Panc1 (cell line): ENCODE results near the gene VPS13A. TPM values are rescaled to one million over a fixed set of nuclear protein-coding genes. Genes with fewer than 3 reads are reported as not detected.

Experiments
- ATAC-seq: fragments of 200-7000 bp; cut with Tn5 transposase; 2 replicates; pipeline ENCODE4 v1.9.1; 2020; ENCODE audit warnings: mild to moderate bottlenecking, moderate library complexity
- BruUV-seq: library from RNA; stranded (reverse); fragments of 400-500 nt; replicated peaks from 2 replicates; lab custom pipeline; 2021; lab: Mats Ljungman, UMichigan
- CTCF ChIA-PET: fragments of 300-600 bp; sonication (Branson Sonifier 250); formaldehyde crosslinking; loops from one replicate; lab custom pipeline; 2022; ENCODE audit warnings: antibody characterized with exemption; lab: Charles Lee
- POLR2A ChIA-PET: fragments of 300-600 bp; sonication (Branson Sonifier 250); formaldehyde crosslinking; loops from one replicate; lab custom pipeline; 2022; ENCODE audit warnings: antibody characterized with exemption; lab: Charles Lee
- DNase-seq: peaks from one replicate; pipeline ENCODE4 v3.0.0-alpha.2; 2010; ENCODE audit warnings: low read depth, low spot score
- H3K27ac ChIP-seq: 2 replicates; pipeline ENCODE4 v1.5.1; 2011; ENCODE audit warnings: mild to moderate bottlenecking, low read length, inconsistent platforms
- H3K27me3 ChIP-seq: fragments of 200-500 bp; sonication (Bioruptor generic); 2 replicates; pipeline ENCODE4 v1.6.0; 2014; ENCODE audit warnings: low read length, inconsistent platforms; ENCODE audit not compliant: control insufficient read depth, insufficient read depth
- H3K36me3 ChIP-seq: fragments of 200-500 bp; sonication (Bioruptor generic); 2 replicates; pipeline ENCODE4 v1.5.1; 2014; ENCODE audit warnings: inconsistent platforms, mild to moderate bottlenecking, low read length, moderate library complexity; ENCODE audit not compliant: control insufficient read depth, insufficient read depth
- H3K4me1 ChIP-seq: 2 replicates; pipeline ENCODE4 v1.5.1; 2011; ENCODE audit warnings: inconsistent platforms, mild to moderate bottlenecking, low read length, moderate library complexity; ENCODE audit not compliant: control insufficient read depth, insufficient read depth
- H3K4me3 ChIP-seq, 2 experiments: 2 replicates each; pipeline ENCODE4 v1.5.1; 2011 to 2012; ENCODE audit warnings: low read depth in 2 of 2, low read length in 2 of 2, mild to moderate bottlenecking in 2 of 2, inconsistent platforms in 1 of 2, moderate library complexity in 1 of 2
- H3K9me3 ChIP-seq: fragments of 200-500 bp; sonication (Bioruptor generic); 2 replicates; pipeline ENCODE4 v1.5.1; 2014; ENCODE audit warnings: low read depth, mild to moderate bottlenecking, inconsistent platforms, low read length, moderate library complexity; ENCODE audit not compliant: control insufficient read depth, insufficient read depth
- POLR2AphosphoS5 ChIP-seq: IDR thresholded peaks from 2 replicates; pipeline ENCODE4 v1.6.1; 2012; ENCODE audit warnings: mild to moderate bottlenecking, low read depth, low read length, moderate library complexity
- SIN3A ChIP-seq: IDR thresholded peaks from 2 replicates; pipeline ENCODE4 v1.6.1; 2012; ENCODE audit warnings: low read depth, mild to moderate bottlenecking, low read length, moderate library complexity, borderline replicate concordance; ENCODE audit not compliant: insufficient read depth
- TCF7L2 ChIP-seq: IDR thresholded peaks from 2 replicates; pipeline ENCODE4 v1.6.1; 2011; ENCODE audit warnings: mild to moderate bottlenecking, low read depth, low read length, inconsistent platforms
- in situ Hi-C: cut with HindIII; loops from 2 replicates; pipeline ENCODE4 v1.10.0; 2016; ENCODE audit warnings: low sequenced_read_pairs, low pct_unique_long_range_greater_than_20kb
- intact Hi-C: fragments of 100-400 bp; cut with micrococcal nuclease; formaldehyde crosslinking; loops from one replicate; pipeline ENCODE4 v1.10.0; 2022; ENCODE audit not compliant: unreplicated experiment
- total RNA-seq: library from RNA; stranded (reverse); gene quantifications from one replicate; pipeline ENCODE4 v1.2.1, GENCODE V29; 2021; ENCODE audit not compliant: unreplicated experiment
- TF ChIP-seq, protein P1 (sequence below), 2 experiments: IDR thresholded peaks; 2 replicates each; pipeline ENCODE4 v1.6.1; 2011 to 2012; ENCODE audit warnings: low read depth in 2 of 2, control low read depth in 1 of 2, low read length in 1 of 2, mild to moderate bottlenecking in 1 of 2, moderate library complexity in 1 of 2; ENCODE audit not compliant: insufficient read depth in 1 of 2
- TF ChIP-seq, protein P2 (sequence below): fragments of 450-650 bp; IDR thresholded peaks from 2 replicates; pipeline ENCODE4 v1.5.1; 2017; ENCODE audit warnings: mild to moderate bottlenecking

Gene VPS13A
- total RNA-seq, 1 experiment from 2014 or later, result 26.1 TPM

DNA sequence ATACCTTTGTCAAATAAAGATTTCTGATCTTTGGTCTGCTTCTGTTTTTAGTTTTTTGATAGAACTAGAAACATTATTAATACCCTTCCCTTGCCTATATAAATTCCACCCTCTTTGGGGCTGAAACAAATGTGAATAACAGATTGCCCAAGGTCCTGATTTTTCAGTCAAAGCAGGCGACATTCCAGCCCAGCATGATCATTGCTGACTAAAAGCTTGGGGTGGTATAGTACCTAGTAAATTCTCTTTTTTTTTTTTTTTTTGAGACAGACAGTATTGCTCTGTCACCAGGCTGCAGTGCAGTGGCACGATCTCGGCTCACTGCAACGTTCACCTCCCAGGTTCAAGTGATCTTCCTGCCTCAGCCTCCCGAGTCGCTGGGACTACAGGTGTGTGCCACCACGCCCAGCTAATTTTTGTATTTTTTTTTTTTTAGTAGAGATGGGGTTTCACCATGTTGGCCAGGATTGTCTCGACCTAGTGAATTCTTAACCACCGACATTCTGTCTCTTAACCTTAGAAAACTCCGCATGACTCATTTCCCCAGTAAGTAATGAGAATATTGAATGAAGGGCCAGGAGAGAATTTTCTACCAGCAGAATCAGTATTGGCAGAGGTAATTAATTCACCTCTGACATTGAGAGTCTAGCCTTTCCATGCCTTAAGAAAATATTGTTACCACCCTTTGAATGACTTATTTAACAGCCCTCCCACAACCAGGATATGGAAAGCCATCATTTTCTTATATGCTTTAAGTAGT, 244.4 kb downstream of the VPS13A start:
- in situ Hi-C loops, result no loop called here
- TF ChIP-seq, protein P1, sequence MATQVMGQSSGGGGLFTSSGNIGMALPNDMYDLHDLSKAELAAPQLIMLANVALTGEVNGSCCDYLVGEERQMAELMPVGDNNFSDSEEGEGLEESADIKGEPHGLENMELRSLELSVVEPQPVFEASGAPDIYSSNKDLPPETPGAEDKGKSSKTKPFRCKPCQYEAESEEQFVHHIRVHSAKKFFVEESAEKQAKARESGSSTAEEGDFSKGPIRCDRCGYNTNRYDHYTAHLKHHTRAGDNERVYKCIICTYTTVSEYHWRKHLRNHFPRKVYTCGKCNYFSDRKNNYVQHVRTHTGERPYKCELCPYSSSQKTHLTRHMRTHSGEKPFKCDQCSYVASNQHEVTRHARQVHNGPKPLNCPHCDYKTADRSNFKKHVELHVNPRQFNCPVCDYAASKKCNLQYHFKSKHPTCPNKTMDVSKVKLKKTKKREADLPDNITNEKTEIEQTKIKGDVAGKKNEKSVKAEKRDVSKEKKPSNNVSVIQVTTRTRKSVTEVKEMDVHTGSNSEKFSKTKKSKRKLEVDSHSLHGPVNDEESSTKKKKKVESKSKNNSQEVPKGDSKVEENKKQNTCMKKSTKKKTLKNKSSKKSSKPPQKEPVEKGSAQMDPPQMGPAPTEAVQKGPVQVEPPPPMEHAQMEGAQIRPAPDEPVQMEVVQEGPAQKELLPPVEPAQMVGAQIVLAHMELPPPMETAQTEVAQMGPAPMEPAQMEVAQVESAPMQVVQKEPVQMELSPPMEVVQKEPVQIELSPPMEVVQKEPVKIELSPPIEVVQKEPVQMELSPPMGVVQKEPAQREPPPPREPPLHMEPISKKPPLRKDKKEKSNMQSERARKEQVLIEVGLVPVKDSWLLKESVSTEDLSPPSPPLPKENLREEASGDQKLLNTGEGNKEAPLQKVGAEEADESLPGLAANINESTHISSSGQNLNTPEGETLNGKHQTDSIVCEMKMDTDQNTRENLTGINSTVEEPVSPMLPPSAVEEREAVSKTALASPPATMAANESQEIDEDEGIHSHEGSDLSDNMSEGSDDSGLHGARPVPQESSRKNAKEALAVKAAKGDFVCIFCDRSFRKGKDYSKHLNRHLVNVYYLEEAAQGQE (IDR thresholded peaks at IDR 0.05; ENCODE audit: insufficient read depth in 1 of 2, low read depth in 2 of 2, low read length in 1 of 2), result no peak
- no peak for TF ChIP-seq SIN3A
- TF ChIP-seq TCF7L2, result no peak
- no peak for TF ChIP-seq POLR2AphosphoS5
- TF ChIP-seq, protein P2, sequence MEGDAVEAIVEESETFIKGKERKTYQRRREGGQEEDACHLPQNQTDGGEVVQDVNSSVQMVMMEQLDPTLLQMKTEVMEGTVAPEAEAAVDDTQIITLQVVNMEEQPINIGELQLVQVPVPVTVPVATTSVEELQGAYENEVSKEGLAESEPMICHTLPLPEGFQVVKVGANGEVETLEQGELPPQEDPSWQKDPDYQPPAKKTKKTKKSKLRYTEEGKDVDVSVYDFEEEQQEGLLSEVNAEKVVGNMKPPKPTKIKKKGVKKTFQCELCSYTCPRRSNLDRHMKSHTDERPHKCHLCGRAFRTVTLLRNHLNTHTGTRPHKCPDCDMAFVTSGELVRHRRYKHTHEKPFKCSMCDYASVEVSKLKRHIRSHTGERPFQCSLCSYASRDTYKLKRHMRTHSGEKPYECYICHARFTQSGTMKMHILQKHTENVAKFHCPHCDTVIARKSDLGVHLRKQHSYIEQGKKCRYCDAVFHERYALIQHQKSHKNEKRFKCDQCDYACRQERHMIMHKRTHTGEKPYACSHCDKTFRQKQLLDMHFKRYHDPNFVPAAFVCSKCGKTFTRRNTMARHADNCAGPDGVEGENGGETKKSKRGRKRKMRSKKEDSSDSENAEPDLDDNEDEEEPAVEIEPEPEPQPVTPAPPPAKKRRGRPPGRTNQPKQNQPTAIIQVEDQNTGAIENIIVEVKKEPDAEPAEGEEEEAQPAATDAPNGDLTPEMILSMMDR, result no peak

DNA sequence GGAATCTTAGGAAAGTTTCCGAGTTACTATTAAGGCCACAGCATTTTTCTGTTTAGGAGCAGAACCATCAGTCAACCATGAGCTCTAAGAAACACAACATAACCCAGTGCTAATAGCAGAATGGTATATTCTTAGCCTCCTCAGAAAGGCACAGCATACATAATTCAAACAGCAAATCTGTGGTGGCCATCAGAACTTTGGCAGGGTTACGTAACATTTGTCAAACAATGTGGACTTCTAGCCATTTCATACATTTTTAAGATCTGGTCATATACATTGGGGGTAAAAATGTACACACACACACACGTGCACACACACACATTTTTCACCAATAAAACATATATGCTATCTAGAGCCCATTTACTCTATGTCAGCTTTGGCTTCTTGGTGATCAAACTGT, 245.6 kb downstream of the VPS13A start:
- TF ChIP-seq POLR2AphosphoS5 (no peak), TCF7L2 (no peak)
- TF ChIP-seq, protein P1 (IDR thresholded peaks at IDR 0.05; ENCODE audit: insufficient read depth in 1 of 2, low read depth in 2 of 2, low read length in 1 of 2), result no peak
- Histone ChIP-seq H3K27me3 (no peaks in the 10 kb centered on the region), H3K9me3 (no peaks in the 10 kb centered on the region), H3K4me1 (no peaks in the 10 kb centered on the region), H3K27ac (no peak overlapping the region), H3K4me3 (no peak overlapping the region), H3K36me3 (no peaks in the 10 kb centered on the region)
- BruUV-seq, result no TSS peak
- CTCF ChIA-PET, result no interaction called here
- no peak for DNase-seq
- intact Hi-C loops (no loop called here), in situ Hi-C loops (no loop called here)
- POLR2A ChIA-PET, result no interaction called here
- no peak for ATAC-seq

More for the DNA sequence above, 244.4 kb downstream of the VPS13A start:
- DNase-seq (no peak), ATAC-seq (no peak)
- H3K4me3 ChIP-seq, result no peak overlapping the region
- CTCF ChIA-PET, result no interaction called here
- H3K27ac ChIP-seq, result no peak overlapping the region
- POLR2A ChIA-PET, result no interaction called here
- BruUV-seq, result no TSS peak
- H3K9me3 ChIP-seq, result no peaks in the 10 kb centered on the region
- no peaks in the 10 kb centered on the region for H3K27me3 ChIP-seq
- intact Hi-C loops, result no loop called here
- H3K4me1 ChIP-seq, result no peaks in the 10 kb centered on the region
- H3K36me3 ChIP-seq, result no peaks in the 10 kb centered on the region
